Skin epidermis (tissue), 12 donors: ENCODE data around the gene COA6.

Experiments
- H3K27ac ChIP-seq, 21 experiments: fragments of 200-600 bp; sonication (generic) in 11 of 21; one replicate each; pipeline ENCODE4 v1.5.0; 2020; ENCODE audit warnings: mild to moderate bottlenecking in 3 of 21, inconsistent platforms in 2 of 21, moderate library complexity in 2 of 21
- H3K4me3 ChIP-seq, 7 experiments: fragments of 200-600 bp; sonication (generic) in 2 of 7; one replicate each; pipeline ENCODE4 v1.5.0; 2020; ENCODE audit warnings: inconsistent platforms in 2 of 7, mild to moderate bottlenecking in 2 of 7, moderate library complexity in 1 of 7

Gene COA6

DNA sequence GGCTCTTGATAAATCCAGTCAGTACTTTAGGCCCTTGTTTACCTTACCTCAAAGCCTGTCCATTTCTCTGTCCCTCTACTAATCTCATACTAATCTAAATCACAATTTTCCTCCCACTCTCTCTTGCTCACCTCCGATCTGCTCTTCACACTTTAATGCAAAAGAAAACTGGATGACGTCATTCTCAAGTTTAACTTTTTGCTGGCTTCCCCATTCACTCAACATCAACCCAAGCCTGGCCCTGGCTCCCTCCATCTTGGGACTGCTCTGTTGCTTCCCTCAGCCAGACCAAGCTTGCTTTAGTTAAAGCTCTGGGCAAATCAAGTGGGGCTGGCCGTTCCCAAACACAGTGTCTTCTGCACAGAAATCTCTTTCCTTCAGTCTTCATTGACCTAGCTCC is 29.7 kb downstream of the COA6 start:
- no peak overlapping the region for H3K4me3 ChIP-seq
- peak overlapping the region in 2 of 21 experiments; percentile 21 to 44 for H3K27ac ChIP-seq

DNA sequence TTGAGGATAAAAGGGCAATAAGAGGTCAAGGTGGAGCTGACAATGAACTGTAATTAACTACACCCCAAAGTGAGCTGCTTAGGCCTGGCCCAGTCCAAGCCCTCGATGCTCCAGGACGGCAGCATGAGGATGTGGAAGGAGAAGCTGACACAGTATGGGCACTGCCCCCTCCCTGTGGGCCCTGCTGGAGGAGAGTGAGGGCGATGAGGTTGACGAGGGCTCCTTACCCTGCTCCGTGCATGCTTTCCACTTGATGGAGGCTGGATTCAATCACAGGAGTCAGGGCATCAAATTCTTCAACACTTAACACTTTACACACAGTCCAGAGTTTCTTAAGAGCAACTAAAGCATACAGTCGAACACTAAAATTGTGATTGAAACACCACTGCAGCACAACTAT is 32.4 kb downstream of the COA6 start:
- no peak overlapping the region for H3K27ac ChIP-seq
- H3K4me3 ChIP-seq = no peak overlapping the region

DNA sequence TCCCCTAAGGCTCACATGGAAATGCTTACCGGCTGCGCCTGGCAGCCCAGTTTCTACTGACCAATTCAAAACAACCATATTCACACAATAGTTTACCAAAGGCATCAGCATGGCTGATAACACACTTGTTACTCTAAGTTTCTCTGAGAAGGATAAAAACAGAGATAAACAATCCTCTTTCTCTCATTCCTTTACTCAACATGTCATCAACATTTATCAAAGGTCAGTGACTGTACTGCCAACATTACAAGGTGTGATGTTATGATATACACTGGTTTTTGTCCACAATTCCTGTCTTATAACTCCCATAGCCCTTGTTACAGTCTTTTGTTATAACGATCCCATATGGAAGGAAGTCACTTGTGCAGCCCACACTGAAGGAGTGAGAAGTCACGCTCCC is 33.6 kb downstream of the COA6 start:
- Histone ChIP-seq H3K27ac (no peak overlapping the region), H3K4me3 (no peak overlapping the region)

DNA sequence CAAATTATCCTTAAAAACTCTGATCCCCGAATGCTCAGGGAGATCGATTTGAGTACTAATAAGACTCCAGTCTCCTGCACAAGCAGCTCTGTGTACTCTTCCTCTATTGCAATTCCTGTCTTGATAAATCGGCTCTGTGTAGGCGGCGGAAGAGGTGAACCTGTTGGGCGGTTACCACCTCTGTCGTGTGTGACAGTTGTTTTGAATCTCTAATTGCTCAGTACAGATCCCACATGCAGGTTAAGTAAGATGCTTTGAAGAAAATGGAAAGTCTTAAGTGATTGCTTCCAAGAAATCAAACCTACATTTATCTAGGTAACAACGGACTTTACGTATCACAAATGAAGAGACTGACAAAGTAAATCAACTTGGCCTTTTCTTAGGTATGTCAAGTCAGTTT is 35.5 kb downstream of the COA6 start:
- H3K4me3 ChIP-seq = no peak overlapping the region
- H3K27ac ChIP-seq = peak overlapping the region in 2 of 21 experiments; percentile 11 to 69

DNA sequence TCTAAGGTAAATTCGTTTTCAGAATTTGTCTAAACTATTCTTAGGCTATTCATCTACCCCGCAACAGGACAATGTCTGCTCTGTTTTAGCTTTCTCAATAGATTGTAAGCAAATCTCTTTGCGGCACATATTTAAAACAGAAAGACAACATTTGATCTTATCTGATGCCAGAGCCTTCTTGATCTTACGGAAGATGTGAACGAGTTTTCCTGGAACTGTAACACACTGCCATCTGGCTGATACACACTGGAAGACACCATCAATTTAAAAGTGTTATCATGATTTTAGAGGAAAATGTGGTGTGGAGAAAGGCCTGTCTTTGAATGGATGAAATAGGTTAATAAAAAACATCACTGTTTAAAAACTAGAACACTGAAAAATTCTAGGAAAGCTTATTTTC is 36.1 kb downstream of the COA6 start:
- Histone ChIP-seq H3K4me3 (no peak overlapping the region), H3K27ac (peak overlapping the region in 1 of 21 experiments; percentile 69)

DNA sequence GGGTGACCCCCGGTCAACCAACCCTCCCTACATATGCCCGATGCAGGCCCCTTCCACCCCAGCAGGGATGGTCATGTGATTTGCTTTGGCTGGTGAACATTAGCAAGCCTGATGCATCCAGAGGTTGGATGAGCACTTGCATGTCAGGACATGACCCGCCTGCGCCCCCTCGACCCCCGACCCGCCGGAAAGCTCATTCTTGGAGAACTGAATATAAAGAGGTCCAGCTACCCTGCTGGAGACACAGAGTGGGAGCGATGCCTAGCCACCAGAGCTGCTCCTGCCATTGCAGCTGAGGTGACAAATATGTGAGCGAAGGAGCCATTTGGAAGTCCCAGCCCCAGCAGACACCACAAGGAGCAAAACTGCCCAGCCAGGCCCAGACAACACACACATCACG is 39.6 kb downstream of the COA6 start:
- no peak overlapping the region for H3K27ac ChIP-seq
- H3K4me3 ChIP-seq = no peak overlapping the region

DNA sequence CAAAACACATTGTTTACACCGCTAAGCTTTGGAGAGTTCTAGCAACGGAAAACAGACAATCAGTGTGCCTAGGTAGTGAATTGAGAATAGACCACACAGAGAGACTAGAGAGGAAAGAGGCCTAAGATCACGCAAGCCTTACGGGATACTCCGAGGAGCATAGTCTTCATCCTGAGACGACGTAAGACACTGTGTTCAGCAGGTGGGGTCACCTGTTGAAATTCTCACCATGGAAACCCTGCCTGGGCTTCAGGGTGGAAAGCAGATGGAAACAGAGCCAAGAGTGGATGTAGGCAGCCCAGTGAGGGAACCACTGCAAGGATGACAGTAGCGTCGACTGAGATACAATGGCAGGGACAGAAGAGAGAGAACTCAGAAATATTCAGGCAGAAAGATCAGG is 40.2 kb downstream of the COA6 start:
- H3K27ac ChIP-seq = no peak overlapping the region
- no peak overlapping the region for H3K4me3 ChIP-seq

DNA sequence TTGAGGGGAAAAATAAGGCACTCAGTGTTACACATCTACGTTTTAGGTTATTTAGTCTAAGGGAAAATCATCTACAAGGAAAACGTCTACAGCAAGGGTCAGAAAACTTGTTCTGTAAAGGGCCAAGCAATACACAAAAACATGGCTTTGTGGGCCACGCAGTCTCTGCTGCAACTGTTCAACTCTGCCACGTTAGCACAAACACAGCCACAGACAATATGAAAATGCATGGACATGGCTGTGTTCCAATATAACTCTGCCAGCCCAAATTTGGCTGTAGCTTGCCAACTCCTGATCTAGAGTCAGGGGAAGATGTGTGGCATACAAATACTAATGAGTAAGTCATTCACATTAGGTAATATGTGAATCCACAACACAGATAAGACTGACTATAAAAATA is 40.7 kb downstream of the COA6 start:
- H3K4me3 ChIP-seq = no peak overlapping the region

DNA sequence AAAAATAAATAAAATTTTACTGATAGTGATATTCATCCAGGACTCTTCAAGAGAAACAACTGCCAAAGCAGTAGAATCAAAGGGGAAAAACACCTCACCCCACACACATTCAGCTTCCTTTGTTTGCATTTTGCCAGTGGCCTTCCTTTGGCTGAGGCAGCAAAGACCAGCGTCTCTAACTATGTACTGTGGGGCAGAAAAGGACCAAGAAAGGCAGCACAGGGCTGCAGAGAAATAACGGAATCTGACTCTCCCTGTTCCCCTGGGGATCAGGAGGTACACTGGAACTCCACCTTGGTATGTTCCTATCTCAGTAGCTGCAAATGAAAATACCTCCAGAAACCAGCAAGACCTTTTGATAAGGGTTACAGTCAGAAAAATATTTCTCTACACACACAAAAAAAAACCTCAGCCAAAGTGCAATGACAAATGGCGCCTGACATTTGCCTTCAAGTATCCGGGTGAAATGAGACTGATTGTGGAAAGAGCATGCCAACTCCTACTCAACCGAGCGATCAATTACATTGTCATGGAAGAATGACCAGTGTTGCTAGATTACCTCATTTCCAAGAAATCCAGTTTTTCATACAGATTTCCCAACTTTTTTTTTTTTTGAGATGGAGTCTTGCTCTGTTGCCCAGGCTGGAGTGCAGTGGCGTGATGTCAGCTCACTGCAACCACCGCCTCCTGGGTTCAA is 54.8 kb downstream of the COA6 start:
- Histone ChIP-seq H3K27ac (no peak overlapping the region), H3K4me3 (no peak overlapping the region)

More for the DNA sequence above, 40.7 kb downstream of the COA6 start:
- no peak overlapping the region for H3K27ac ChIP-seq

DNA sequence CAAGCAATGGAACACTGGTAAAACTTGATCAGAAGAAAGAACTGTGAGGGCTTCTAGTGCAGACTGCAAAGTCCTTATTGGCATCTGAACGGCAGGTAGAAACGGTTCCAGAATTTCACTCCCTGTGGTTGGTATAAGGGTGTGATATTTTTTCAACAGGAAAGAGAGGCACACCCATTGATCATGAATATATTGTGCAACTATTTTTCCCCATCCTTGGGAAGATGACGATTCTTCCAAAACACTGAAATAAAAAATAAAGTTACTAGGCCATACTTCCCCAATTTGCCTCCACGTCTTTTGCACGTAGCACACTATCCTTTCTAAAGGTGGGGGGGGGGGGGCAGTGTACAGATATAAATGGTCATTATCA is 56.2 kb downstream of the COA6 start:
- Histone ChIP-seq H3K4me3 (no peak overlapping the region), H3K27ac (no peak overlapping the region)

DNA sequence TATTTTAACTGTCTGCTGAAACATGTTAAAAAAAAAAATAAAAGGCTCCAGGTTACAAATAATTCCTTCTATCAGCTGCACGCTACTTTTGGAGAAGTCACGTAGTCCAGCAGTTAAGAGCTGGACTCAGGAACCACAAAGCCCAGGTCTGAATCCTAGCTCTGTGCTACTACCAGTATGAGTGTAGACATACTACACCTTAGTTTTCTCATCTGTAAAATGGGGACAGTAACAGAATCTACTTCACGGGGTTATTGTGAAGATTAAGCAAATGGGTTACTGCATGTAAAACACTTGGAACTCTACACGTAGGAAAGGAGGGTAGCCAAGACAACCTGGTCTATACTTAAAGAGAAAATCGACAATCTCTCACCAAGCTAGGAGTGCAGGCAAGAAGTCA is 57.4 kb downstream of the COA6 start:
- no peak overlapping the region for H3K27ac ChIP-seq
- H3K4me3 ChIP-seq = no peak overlapping the region

DNA sequence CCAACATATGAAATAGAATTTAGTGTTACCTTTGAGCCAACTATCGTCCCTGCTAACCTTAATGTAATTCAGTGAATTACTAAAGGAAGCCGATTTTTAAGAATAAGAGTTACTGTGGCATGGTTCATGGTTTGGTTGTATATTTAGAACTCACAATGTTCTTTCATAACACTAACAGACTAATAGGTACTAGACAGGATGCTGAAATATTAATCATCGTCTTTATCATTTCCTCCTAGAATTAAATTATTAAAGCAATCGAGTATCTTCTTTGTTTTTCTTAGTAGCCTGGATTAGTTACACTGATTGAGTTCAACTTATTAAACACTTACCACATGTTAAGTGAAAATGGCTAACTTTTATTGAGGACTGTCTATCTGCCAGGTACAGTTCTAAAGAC is 58.0 kb downstream of the COA6 start:
- H3K4me3 ChIP-seq = no peak overlapping the region

DNA sequence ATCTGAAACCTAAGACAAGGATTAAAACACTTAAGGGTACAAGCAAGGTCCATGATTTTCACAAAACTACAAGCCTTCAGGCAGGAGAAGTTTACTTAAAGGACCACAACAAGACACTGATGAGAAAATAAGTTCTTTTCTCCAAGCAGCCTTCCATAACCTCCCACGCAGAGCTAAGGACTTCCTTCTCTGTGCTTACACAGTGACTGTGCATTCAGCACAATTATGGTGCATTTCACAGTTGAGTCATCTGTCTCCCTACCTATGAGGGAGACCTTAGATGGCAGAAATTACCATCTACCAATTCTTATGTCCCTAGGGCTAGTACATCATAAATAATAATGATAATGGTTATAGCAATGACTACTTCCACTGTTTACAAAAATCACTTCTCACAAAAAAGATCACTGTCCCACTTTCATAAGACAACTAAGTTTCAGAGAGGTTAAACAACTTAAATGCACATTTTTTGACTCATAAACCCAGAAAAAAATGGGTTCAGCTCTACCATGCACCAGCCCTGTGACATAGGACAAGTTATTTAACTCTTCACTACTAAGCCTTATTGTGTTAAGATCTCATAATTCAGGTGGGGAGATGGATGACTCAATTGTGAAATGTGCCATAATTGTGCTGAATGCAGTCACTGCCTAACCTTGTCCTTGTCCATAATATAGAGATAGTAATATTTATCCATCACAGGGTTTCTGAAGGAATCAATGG is 60.5 kb downstream of the COA6 start:
- no peak overlapping the region for H3K4me3 ChIP-seq
- no peak overlapping the region for H3K27ac ChIP-seq

More for the DNA sequence above, 58.0 kb downstream of the COA6 start:
- no peak overlapping the region for H3K27ac ChIP-seq
